ENCODE data around the gene ARHGAP15.

The ARHGAP15 gene

DNA sequence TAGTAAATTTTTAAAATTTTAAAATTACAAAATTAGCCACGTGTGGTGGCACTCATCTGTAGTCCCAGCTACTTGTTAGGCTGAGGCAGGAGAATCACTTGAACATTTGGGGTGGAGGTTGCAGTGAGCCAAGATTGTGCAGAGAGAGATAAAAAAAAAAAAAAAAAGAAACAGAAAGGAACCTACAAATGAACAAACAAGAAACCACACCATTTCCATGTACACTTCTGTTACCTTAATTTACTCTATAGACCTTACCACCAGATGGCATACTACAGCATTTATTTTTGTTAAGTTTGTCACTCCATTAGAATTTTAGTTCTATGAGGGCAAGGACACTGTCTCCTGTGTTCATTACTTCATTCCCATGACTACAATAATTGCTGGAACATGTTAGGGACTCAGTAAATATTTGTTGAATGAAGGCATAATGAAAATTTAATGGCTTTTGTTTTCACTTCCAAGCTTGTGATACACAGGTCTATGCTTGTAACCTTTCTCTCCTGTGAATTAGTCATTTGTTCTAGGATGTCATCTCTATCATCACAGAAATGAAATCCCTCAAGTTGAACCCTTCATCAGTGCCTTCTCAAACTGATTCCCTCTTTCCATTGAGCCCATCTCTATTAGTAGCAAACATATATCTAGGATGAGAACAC lies 76.0 kb downstream of the ARHGAP15 start:
- H3K4me3 ChIP-seq (ENCODE audit: low read depth in 1 of 2, low read length in 2 of 2): no peak overlapping the region
- H3K36me3 ChIP-seq (ENCODE audit: control insufficient read depth in 1 of 2, insufficient read depth in 2 of 2, low read length in 2 of 2): no peaks in the 10 kb centered on the region
- no peaks in the 10 kb centered on the region for H3K27me3 ChIP-seq (ENCODE audit: low read depth, low read length)
- no peaks in the 10 kb centered on the region for H3K4me1 ChIP-seq (ENCODE audit: control insufficient read depth in 1 of 2, insufficient read depth in 2 of 2, low read length in 2 of 2)
- H3K27ac ChIP-seq (ENCODE audit: low read length): no peak overlapping the region
- peaks cover 0 to 4% of the 10 kb centered on the region in 2 donors for H3K9me3 ChIP-seq (ENCODE audit: control insufficient read depth in 1 of 2, low read length in 2 of 2)

- Histone ChIP-seq H3K4me1 (ENCODE audit: control insufficient read depth in 1 of 2, insufficient read depth in 2 of 2, low read length in 2 of 2) (no peaks in the 10 kb centered on the region), H3K27ac (ENCODE audit: low read length) (no peak overlapping the region), H3K27me3 (ENCODE audit: low read depth, low read length) (no peaks in the 10 kb centered on the region), H3K36me3 (ENCODE audit: control insufficient read depth in 1 of 2, insufficient read depth in 2 of 2, low read length in 2 of 2) (no peaks in the 10 kb centered on the region), H3K4me3 (ENCODE audit: low read depth in 1 of 2, low read length in 2 of 2) (no peak overlapping the region), H3K9me3 (ENCODE audit: control insufficient read depth in 1 of 2, low read length in 2 of 2) (no peaks in the 10 kb centered on the region)
Measured at GRCh38 chr2:143209570-143210445, 80.6 kb downstream of the ARHGAP15 start.

- no peak overlapping the region for H3K27ac ChIP-seq (ENCODE audit: low read length)
- no peaks in the 10 kb centered on the region for H3K36me3 ChIP-seq (ENCODE audit: control insufficient read depth in 1 of 2, insufficient read depth in 2 of 2, low read length in 2 of 2)
- no peak overlapping the region for H3K4me3 ChIP-seq (ENCODE audit: low read depth in 1 of 2, low read length in 2 of 2)
Measured at GRCh38 chr2:143210446-143210819, 81.2 kb downstream of the ARHGAP15 start.

GRCh38 chr2:143217512-143218115 lies 88.4 kb downstream of the ARHGAP15 start:
- Histone ChIP-seq H3K36me3 (ENCODE audit: control insufficient read depth in 1 of 2, insufficient read depth in 2 of 2, low read length in 2 of 2) (no peaks in the 10 kb centered on the region), H3K4me1 (ENCODE audit: control insufficient read depth in 1 of 2, insufficient read depth in 2 of 2, low read length in 2 of 2) (no peaks in the 10 kb centered on the region), H3K9me3 (ENCODE audit: control insufficient read depth in 1 of 2, low read length in 2 of 2) (no peaks in the 10 kb centered on the region), H3K27ac (ENCODE audit: low read length) (no peak overlapping the region), H3K27me3 (ENCODE audit: low read depth, low read length) (no peaks in the 10 kb centered on the region), H3K4me3 (ENCODE audit: low read depth in 1 of 2, low read length in 2 of 2) (no peak overlapping the region)

More at GRCh38 chr2:143210446-143210819, 81.2 kb downstream of the ARHGAP15 start:
- Histone ChIP-seq H3K4me1 (ENCODE audit: control insufficient read depth in 1 of 2, insufficient read depth in 2 of 2, low read length in 2 of 2) (no peaks in the 10 kb centered on the region), H3K9me3 (ENCODE audit: control insufficient read depth in 1 of 2, low read length in 2 of 2) (no peaks in the 10 kb centered on the region), H3K27me3 (ENCODE audit: low read depth, low read length) (no peaks in the 10 kb centered on the region)

DNA sequence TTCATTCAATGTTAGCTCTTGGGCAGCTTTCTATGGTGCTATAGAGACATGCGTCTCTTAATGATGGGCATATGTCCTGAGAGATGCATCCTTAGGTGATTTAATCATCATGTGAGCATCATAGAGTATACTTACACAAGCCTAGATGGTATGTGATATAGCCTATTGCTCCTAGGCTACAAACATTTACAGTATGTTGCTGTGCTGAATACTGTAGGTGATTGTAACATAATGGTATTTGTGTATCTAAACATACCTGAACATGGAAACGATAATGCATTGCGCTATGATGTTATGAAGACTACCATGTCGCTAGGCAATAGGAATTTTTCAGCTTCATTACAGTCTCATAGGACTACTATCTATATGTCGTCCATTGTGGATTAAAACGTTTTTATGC lies 89.4 kb downstream of the ARHGAP15 start:
- Histone ChIP-seq H3K27ac (ENCODE audit: low read length) (no peak overlapping the region), H3K36me3 (ENCODE audit: control insufficient read depth in 1 of 2, insufficient read depth in 2 of 2, low read length in 2 of 2) (no peaks in the 10 kb centered on the region), H3K4me1 (ENCODE audit: control insufficient read depth in 1 of 2, insufficient read depth in 2 of 2, low read length in 2 of 2) (no peaks in the 10 kb centered on the region), H3K9me3 (ENCODE audit: control insufficient read depth in 1 of 2, low read length in 2 of 2) (no peaks in the 10 kb centered on the region), H3K27me3 (ENCODE audit: low read depth, low read length) (no peaks in the 10 kb centered on the region), H3K4me3 (ENCODE audit: low read depth in 1 of 2, low read length in 2 of 2) (no peak overlapping the region)

DNA sequence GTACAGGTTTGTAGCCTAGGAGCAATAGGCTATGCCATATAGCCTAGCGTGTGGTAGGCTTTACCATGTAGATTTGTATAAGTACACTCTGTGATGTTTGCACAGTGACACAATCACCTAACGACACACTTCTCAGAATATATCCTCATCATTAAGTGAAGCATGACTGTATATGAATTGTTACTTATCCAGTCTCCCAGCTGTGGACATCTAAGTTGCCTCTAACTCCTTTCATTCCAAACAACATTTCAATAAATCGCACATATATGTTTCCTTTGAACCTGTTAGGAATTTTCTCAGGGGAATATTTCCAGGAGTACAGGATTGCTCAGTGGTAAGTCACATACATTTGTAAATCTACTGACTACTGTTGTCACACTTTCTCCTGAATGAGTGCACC lies 90.0 kb downstream of the ARHGAP15 start:
- Histone ChIP-seq H3K36me3 (ENCODE audit: control insufficient read depth in 1 of 2, insufficient read depth in 2 of 2, low read length in 2 of 2) (no peaks in the 10 kb centered on the region), H3K9me3 (ENCODE audit: control insufficient read depth in 1 of 2, low read length in 2 of 2) (no peaks in the 10 kb centered on the region), H3K27ac (ENCODE audit: low read length) (no peak overlapping the region), H3K4me1 (ENCODE audit: control insufficient read depth in 1 of 2, insufficient read depth in 2 of 2, low read length in 2 of 2) (no peaks in the 10 kb centered on the region), H3K4me3 (ENCODE audit: low read depth in 1 of 2, low read length in 2 of 2) (no peak overlapping the region), H3K27me3 (ENCODE audit: low read depth, low read length) (no peaks in the 10 kb centered on the region)

DNA sequence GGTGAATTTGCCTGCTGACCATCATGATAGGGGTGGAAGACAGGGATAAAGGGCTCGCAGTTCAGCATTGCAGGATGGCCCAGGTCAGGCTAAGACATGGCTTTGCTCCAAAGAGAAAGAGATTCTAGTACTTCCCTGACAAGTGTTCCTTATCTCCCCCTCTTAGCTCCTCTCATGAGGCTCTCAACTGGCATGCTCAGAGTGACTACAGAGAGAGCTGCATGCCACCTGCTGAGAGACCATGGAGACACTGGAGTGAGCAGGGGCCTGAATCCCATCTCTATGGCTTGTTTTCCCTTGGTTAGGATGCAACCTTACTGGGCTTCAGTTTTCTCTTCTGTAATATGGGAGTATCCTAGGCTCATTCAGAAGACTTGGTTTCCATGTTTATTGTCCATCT lies 94.3 kb downstream of the ARHGAP15 start:
- H3K4me3 ChIP-seq (ENCODE audit: low read depth in 1 of 2, low read length in 2 of 2): no peak overlapping the region
- H3K36me3 ChIP-seq (ENCODE audit: control insufficient read depth in 1 of 2, insufficient read depth in 2 of 2, low read length in 2 of 2): no peaks in the 10 kb centered on the region
- H3K27me3 ChIP-seq (ENCODE audit: low read depth, low read length): no peaks in the 10 kb centered on the region
- no peaks in the 10 kb centered on the region for H3K4me1 ChIP-seq (ENCODE audit: control insufficient read depth in 1 of 2, insufficient read depth in 2 of 2, low read length in 2 of 2)
- no peaks in the 10 kb centered on the region for H3K9me3 ChIP-seq (ENCODE audit: control insufficient read depth in 1 of 2, low read length in 2 of 2)
- no peak overlapping the region for H3K27ac ChIP-seq (ENCODE audit: low read length)

DNA sequence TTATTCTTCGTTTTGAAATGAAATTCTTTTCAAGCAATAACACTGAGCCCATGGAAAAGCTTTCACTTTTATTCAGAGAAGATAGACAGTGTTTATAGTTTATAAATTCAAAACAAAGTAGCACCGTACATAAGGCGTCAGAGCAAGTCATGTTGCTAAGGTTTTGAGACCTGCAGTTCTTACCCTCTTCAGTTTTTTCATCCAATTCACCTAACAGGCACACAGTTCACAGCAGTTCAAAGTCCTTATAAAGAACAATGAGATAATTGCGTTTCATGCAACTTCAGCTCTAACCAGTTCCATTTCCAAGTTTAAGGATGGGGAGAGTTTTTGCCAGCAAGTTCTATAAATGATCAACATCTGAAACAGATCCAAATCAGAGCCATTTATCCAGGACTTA lies 96.7 kb downstream of the ARHGAP15 start:
- no peaks in the 10 kb centered on the region for H3K4me1 ChIP-seq (ENCODE audit: control insufficient read depth in 1 of 2, insufficient read depth in 2 of 2, low read length in 2 of 2)
- H3K36me3 ChIP-seq (ENCODE audit: control insufficient read depth in 1 of 2, insufficient read depth in 2 of 2, low read length in 2 of 2): no peaks in the 10 kb centered on the region
- no peaks in the 10 kb centered on the region for H3K9me3 ChIP-seq (ENCODE audit: control insufficient read depth in 1 of 2, low read length in 2 of 2)
- H3K4me3 ChIP-seq (ENCODE audit: low read depth in 1 of 2, low read length in 2 of 2): no peak overlapping the region
- H3K27ac ChIP-seq (ENCODE audit: low read length): no peak overlapping the region
- no peaks in the 10 kb centered on the region for H3K27me3 ChIP-seq (ENCODE audit: low read depth, low read length)

- Histone ChIP-seq H3K36me3 (ENCODE audit: control insufficient read depth in 1 of 2, insufficient read depth in 2 of 2, low read length in 2 of 2) (no peaks in the 10 kb centered on the region), H3K27me3 (ENCODE audit: low read depth, low read length) (no peaks in the 10 kb centered on the region), H3K4me1 (ENCODE audit: control insufficient read depth in 1 of 2, insufficient read depth in 2 of 2, low read length in 2 of 2) (no peaks in the 10 kb centered on the region), H3K27ac (ENCODE audit: low read length) (no peak overlapping the region), H3K9me3 (ENCODE audit: control insufficient read depth in 1 of 2, low read length in 2 of 2) (no peaks in the 10 kb centered on the region), H3K4me3 (ENCODE audit: low read depth in 1 of 2, low read length in 2 of 2) (no peak overlapping the region)
Measured at GRCh38 chr2:143226714-143227541, 97.7 kb downstream of the ARHGAP15 start.

DNA sequence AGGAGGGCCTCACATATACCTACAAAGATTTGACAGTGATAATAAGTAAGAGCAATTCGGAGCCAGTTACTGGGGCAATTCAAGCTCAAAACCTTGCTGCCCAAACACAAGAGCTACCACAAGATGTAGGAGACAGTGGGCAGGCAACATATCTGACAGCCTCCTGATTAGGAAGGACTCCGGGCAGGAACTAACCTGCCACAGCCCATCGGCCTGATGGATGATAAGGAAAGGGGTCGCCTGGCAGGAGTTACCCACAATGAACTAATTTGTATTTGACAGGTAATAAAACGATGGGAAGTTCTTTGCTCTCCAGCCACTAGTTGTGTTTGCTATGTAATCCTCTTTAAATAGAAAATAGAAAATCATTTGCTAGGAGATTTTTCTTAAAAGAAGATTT lies 100.2 kb downstream of the ARHGAP15 start:
- H3K27ac ChIP-seq (ENCODE audit: low read length): no peak overlapping the region
- no peak overlapping the region for H3K4me3 ChIP-seq (ENCODE audit: low read depth in 1 of 2, low read length in 2 of 2)
- H3K36me3 ChIP-seq (ENCODE audit: control insufficient read depth in 1 of 2, insufficient read depth in 2 of 2, low read length in 2 of 2): no peaks in the 10 kb centered on the region
- peaks cover 0 to 6% of the 10 kb centered on the region in 2 donors for H3K9me3 ChIP-seq (ENCODE audit: control insufficient read depth in 1 of 2, low read length in 2 of 2)
- no peaks in the 10 kb centered on the region for H3K27me3 ChIP-seq (ENCODE audit: low read depth, low read length)
- no peaks in the 10 kb centered on the region for H3K4me1 ChIP-seq (ENCODE audit: control insufficient read depth in 1 of 2, insufficient read depth in 2 of 2, low read length in 2 of 2)

GRCh38 chr2:143229952-143230351 lies 100.7 kb downstream of the ARHGAP15 start:
- peaks cover 0 to 9% of the 10 kb centered on the region in 2 donors for H3K9me3 ChIP-seq (ENCODE audit: control insufficient read depth in 1 of 2, low read length in 2 of 2)
- no peaks in the 10 kb centered on the region for H3K4me1 ChIP-seq (ENCODE audit: control insufficient read depth in 1 of 2, insufficient read depth in 2 of 2, low read length in 2 of 2)
- no peaks in the 10 kb centered on the region for H3K27me3 ChIP-seq (ENCODE audit: low read depth, low read length)

More at GRCh38 chr2:143229952-143230351, 100.7 kb downstream of the ARHGAP15 start:
- no peak overlapping the region for H3K4me3 ChIP-seq (ENCODE audit: low read depth in 1 of 2, low read length in 2 of 2)
- H3K36me3 ChIP-seq (ENCODE audit: control insufficient read depth in 1 of 2, insufficient read depth in 2 of 2, low read length in 2 of 2): no peaks in the 10 kb centered on the region
- no peak overlapping the region for H3K27ac ChIP-seq (ENCODE audit: low read length)

Measured in muscle layer of duodenum (tissue), 2 donors.